ENCODE results near the gene GSAP.

- TF ChIP-seq EZH2phosphoT487 (conservative IDR thresholded peaks at IDR 0.05; ENCODE audit: low read length) (no peak), CTCF (IDR thresholded peaks at IDR 0.05; ENCODE audit: insufficient read depth, low read length, poor library complexity, severe bottlenecking) (no peak)
Observed at GRCh38 chr7:77309714-77310220, 106.4 kb downstream of the GSAP start.

Measured in SU-DHL-6 (cell line).